ENCODE data around the gene NFX1.

The NFX1 gene

GRCh38 chr9:33419708-33420303 is 129.5 kb downstream of the NFX1 start:
- no peak for DNase-seq (ENCODE audit: low read depth in 2 of 2)

Data from stimulated activated CD8-positive, alpha-beta memory T cell treated with anti-CD3 and anti-CD28 coated beads, Interleukin-7, amount 100 ng/mL, for 1 hour (primary cell).